ENCODE data around the gene MAG. TPM values are rescaled to one million over a fixed set of nuclear protein-coding genes. Genes with fewer than 3 reads are reported as not detected.
"Not testable (repeated sequence)": the region's sequence is repeated elsewhere in the genome, so short reads cannot be mapped to it uniquely, and the experiment has no call there.

MAG gene
- total RNA-seq, 2 donors from 2014 or later, result 13.9 TPM; not detected in 1

DNA sequence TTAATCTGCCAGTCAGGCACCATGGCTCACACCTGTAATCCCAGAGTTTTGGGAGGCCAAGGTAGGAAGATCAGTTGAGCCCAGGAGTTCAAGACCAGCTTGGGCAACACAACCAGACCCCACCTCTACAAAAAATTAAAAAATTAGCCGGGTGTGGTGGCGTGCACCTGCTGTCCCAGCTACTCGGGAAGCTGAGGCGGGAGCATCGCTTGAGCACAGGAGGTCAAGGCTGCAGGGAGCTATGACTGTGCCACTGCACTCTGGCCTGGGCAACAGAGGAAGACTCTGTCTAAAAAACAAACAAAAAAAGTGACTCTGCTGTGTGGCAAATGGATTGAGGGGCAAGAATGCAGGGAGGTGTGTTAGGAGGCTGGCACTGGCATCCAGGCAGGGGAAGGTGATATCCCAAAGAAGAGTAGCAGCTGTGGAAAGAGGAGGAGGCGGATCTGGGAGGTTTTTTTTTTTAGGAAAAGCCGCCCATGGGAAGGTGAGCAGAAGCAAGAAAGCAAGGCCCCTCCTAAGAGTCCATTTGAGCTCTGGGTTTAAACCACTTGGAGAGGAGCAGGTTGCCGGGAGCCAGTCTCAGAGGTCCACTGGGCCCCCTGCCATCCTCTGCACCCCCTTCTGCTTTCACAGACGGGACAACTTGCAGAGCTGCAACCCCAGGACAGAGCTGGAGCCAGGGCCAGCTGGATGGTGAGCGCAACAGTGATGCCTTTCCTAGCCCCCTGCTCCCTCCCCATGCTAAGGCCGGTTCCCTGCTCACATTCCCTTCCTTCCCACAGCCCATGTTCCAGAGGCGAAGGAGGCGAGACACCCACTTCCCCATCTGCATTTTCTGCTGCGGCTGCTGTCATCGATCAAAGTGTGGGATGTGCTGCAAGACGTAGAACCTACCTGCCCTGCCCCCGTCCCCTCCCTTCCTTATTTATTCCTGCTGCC, 7.5 kb upstream of the MAG start:
- H3K27ac ChIP-seq, result no peak overlapping the region
- WGBS, result 81% methylated on average over 17 of the region's 17 CpGs
- DNase-seq (ENCODE audit: low spot score), result no peak
- no peak for TF ChIP-seq POLR2A (IDR thresholded peaks at IDR 0.05)
- TF ChIP-seq, protein P1, sequence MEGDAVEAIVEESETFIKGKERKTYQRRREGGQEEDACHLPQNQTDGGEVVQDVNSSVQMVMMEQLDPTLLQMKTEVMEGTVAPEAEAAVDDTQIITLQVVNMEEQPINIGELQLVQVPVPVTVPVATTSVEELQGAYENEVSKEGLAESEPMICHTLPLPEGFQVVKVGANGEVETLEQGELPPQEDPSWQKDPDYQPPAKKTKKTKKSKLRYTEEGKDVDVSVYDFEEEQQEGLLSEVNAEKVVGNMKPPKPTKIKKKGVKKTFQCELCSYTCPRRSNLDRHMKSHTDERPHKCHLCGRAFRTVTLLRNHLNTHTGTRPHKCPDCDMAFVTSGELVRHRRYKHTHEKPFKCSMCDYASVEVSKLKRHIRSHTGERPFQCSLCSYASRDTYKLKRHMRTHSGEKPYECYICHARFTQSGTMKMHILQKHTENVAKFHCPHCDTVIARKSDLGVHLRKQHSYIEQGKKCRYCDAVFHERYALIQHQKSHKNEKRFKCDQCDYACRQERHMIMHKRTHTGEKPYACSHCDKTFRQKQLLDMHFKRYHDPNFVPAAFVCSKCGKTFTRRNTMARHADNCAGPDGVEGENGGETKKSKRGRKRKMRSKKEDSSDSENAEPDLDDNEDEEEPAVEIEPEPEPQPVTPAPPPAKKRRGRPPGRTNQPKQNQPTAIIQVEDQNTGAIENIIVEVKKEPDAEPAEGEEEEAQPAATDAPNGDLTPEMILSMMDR (IDR thresholded peaks at IDR 0.05), result no peak
- no peak for TF ChIP-seq POLR2AphosphoS5 (IDR thresholded peaks at IDR 0.05)
- no peaks in the 10 kb centered on the region for H3K27me3 ChIP-seq (replicated peaks; ENCODE audit: insufficient read depth)
- no peak overlapping the region for H3K4me3 ChIP-seq
- no peaks in the 10 kb centered on the region for H3K36me3 ChIP-seq
- intact Hi-C loops (cut with DNase I), result no loop called here
- H3K9me3 ChIP-seq, result no peaks in the 10 kb centered on the region
- H3K4me1 ChIP-seq (replicated peaks), result no peaks in the 10 kb centered on the region

GRCh38 chr19:35285095-35285449, 6.9 kb upstream of the MAG start:
- Histone ChIP-seq H3K27me3 (replicated peaks; ENCODE audit: insufficient read depth) (no peaks in the 10 kb centered on the region), H3K36me3 (no peaks in the 10 kb centered on the region), H3K4me1 (replicated peaks) (no peaks in the 10 kb centered on the region), H3K27ac (no peak overlapping the region), H3K9me3 (no peaks in the 10 kb centered on the region), H3K4me3 (no peak overlapping the region)
- 61% methylated on average over 1 of the region's 1 CpG for WGBS
- no peak for DNase-seq (ENCODE audit: low spot score)
- intact Hi-C loops (cut with DNase I), result no loop called here
- TF ChIP-seq POLR2AphosphoS5 (IDR thresholded peaks at IDR 0.05) (no peak), POLR2A (IDR thresholded peaks at IDR 0.05) (no peak)
- TF ChIP-seq, protein P1 (IDR thresholded peaks at IDR 0.05), result no peak

- WGBS, result 91% methylated on average over 3 of the region's 3 CpGs
- intact Hi-C loops (cut with DNase I); H3K9me3 ChIP-seq; DNase-seq (ENCODE audit: low spot score); H3K36me3 ChIP-seq; H3K4me3 ChIP-seq; H3K27ac ChIP-seq; H3K27me3 ChIP-seq (replicated peaks; ENCODE audit: insufficient read depth); H3K4me1 ChIP-seq (replicated peaks): not testable (repeated sequence)
Measured at GRCh38 chr19:35285465-35285864, 6.5 kb upstream of the MAG start.

- H3K4me3 ChIP-seq; H3K9me3 ChIP-seq; H3K27ac ChIP-seq; H3K36me3 ChIP-seq; intact Hi-C loops (cut with DNase I); DNase-seq (ENCODE audit: low spot score); H3K4me1 ChIP-seq (replicated peaks); H3K27me3 ChIP-seq (replicated peaks; ENCODE audit: insufficient read depth): not testable (repeated sequence)
- 76% methylated on average over 5 of the region's 5 CpGs for WGBS
Measured at GRCh38 chr19:35286101-35286500, 5.9 kb upstream of the MAG start.

GRCh38 chr19:35287713-35288112, 4.2 kb upstream of the MAG start:
- Histone ChIP-seq H3K9me3 (no peaks in the 10 kb centered on the region), H3K27me3 (replicated peaks; ENCODE audit: insufficient read depth) (no peaks in the 10 kb centered on the region), H3K4me1 (replicated peaks) (no peaks in the 10 kb centered on the region), H3K27ac (no peak overlapping the region), H3K4me3 (no peak overlapping the region), H3K36me3 (no peaks in the 10 kb centered on the region)
- TF ChIP-seq POLR2AphosphoS5 (IDR thresholded peaks at IDR 0.05), result no peak
- TF ChIP-seq, protein P1 (IDR thresholded peaks at IDR 0.05), result no peak
- TF ChIP-seq POLR2A (IDR thresholded peaks at IDR 0.05), result no peak
- DNase-seq (ENCODE audit: low spot score), result no peak
- WGBS, result 93% methylated on average over 10 of the region's 10 CpGs
- intact Hi-C loops (cut with DNase I), result no loop called here

- 34% methylated on average over 2 of the region's 2 CpGs for WGBS
- no peak for DNase-seq (ENCODE audit: low spot score)
- no peak overlapping the region for H3K4me3 ChIP-seq
- no peaks in the 10 kb centered on the region for H3K27me3 ChIP-seq (replicated peaks; ENCODE audit: insufficient read depth)
- intact Hi-C loops (cut with DNase I), result no loop called here
- no peaks in the 10 kb centered on the region for H3K4me1 ChIP-seq (replicated peaks)
- no peaks in the 10 kb centered on the region for H3K9me3 ChIP-seq
- H3K27ac ChIP-seq, result no peak overlapping the region
- no peaks in the 10 kb centered on the region for H3K36me3 ChIP-seq
- TF ChIP-seq POLR2AphosphoS5 (IDR thresholded peaks at IDR 0.05) (no peak), POLR2A (IDR thresholded peaks at IDR 0.05) (no peak)
- TF ChIP-seq, protein P1 (IDR thresholded peaks at IDR 0.05), result no peak
Measured at GRCh38 chr19:35288331-35288730, 3.6 kb upstream of the MAG start.
